Left forelimb (tissue), 1 donor: ENCODE measurements around the gene TWF1.
"Not testable (repeated sequence)": the region's sequence is repeated elsewhere in the genome, so short reads cannot be mapped to it uniquely, and the experiment has no call there.

ENCODE experiments used
- DNase-seq: peaks from one replicate; pipeline ENCODE4 v3.0.0-alpha.2; 2018; ENCODE audit warnings: low spot score

TWF1 gene

DNA sequence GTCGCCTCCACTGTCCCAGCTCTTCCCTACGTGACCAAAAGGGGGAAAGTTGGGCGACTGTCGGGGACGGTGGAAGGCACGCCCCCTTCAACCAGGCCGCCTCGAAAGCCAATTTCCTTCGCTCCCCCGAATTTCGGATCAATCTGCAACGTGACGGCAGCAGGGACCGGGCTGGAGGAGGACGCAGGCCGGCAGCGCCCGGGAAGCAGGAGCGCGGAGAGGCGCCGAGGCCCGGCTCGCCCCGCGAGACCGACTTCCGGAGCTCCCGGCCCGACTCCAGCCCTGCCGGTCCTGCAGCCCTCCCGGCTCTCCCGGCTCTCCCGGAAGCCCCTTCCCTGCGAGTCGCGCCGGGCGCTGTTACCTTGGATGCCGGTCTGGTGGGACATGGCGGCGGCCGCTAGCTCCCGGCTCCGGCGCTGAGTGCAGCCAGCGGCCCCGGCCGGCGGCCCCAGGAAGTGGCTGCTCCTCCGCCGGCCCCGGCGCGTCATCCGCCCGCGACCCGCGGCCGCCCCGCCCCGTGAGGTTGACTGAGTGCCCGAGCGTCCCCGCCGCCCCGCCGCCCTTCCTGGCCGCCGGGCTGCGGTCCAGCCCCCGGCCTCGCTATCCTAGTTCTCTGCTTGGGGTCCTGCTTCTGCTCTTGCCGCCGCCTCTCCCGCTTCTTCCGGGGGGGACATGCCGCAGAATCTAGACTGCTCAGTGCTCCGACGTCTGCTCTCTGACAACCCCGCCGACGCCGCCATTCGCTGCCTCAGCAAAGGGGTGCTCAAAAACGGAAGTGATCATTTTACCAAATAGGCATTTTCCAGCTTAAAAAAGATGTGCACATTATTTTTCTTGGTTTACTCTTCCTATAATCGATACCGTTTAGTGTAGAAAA lies at the start of gene TWF1:
TWF1 (minus strand) TSS at position 458 of the 877 bp plus-strand sequence; CDS start at position 386, 72 bp downstream.
- DNase-seq: peak; percentile 96

DNA sequence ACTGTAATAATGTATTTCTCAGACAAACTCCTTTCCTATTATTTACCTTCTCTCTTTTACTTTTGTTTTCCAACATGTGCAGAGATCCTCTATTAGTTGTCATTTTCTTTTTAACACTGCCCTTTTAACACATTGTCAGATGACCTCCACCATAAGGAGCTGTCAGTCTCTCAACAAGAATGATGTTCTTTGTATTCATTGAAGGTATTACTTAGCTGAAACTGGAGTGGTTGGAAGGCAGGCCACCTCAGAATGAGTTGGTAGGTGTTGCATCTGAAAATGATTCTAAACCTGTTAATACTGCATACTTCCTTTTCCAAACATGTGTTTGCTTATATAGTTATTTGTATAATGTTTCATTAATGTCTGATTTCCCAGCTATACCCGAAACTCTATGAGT lies 46.6 kb upstream of the TWF1 start:
- no peak for DNase-seq

DNA sequence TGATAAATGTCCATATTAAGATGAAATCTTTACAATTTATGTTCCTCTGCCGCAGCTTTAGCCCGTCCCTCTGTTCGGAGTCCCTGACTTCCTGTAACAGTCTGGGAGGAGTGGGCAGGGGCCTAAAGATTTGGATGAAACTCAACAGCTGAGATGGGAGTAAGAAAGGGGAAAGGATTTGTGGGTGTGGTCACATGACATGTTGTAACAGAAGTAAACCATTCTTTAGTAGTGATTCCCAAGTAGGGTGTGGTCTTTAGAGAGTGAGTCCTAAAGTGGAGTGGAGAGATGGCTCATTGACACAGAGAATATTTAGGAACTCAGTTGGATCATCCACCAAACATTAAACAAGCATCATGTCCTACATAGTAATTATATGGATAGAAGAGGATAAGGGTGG lies 42.7 kb upstream of the TWF1 start:
- DNase-seq: no peak

DNA sequence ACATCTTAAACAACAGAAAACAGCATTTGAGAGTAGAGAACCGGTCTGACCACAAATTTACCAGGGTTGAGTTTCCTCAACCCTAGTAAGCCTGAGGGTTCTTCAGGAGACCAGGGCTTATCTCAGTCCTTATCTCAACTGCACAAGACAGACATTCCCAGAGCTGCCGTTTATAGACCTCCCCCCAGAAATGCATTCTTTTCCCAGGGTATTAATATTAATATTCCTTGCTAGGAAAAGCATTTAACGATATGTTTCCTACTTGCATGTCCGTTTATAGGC lies 42.0 kb upstream of the TWF1 start:
- no peak for DNase-seq

DNA sequence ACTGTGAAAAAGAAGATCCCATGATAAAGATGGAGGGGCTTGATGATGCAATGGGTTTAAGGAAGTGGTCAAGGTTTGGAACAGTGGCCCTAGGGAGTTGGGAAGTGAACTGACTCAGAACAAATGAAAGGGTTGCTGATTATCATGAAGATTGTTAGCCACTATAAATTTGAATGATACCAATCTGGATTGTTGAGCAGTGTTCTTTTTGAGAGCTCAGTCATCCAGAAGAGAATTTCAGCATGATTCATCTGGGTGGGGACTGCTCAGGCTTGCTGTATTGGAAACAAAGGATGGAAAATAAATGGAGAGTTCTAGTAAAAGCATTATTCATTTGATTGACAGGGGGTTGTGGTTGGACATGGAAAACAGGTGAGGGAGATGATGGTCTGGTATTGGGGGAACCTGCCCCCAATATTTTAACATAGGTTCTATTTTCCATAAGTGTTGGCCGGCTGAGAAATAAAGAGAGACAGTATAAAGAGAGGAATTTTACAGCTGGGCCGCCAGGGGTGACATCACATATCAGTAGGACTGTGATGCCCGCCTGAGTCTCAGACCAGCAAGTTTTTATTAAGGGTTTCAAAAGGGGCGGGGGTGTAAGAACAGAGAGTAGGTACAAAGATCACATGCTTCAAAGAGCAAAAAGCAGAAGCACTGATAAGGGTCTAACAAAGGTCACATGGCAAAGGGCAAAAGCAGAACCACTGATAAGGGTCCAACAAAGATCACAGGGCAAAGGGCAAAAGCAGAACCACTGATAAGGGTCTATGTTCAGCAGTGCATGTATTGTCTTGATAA lies 41.5 kb upstream of the TWF1 start:
- not testable (repeated sequence) for DNase-seq

DNA sequence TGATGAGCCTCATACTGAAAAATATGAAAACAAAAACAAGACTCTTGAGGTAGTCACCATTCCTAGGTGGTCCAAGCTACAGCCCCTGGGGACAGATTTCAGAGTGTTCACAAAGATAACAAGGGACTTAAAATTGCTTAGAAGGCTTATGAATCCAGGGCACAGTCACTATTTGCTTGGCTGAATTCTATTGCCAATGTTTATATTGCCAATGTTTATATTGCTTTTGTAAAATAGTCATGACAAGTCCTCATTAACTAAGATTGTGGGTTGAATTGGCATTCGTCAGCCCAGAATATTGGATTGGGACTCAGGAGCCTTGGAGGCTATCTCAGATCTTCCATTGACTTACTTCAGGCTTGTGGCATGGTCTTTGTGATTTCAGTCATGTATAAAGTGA lies 36.1 kb upstream of the TWF1 start:
- no peak for DNase-seq

DNA sequence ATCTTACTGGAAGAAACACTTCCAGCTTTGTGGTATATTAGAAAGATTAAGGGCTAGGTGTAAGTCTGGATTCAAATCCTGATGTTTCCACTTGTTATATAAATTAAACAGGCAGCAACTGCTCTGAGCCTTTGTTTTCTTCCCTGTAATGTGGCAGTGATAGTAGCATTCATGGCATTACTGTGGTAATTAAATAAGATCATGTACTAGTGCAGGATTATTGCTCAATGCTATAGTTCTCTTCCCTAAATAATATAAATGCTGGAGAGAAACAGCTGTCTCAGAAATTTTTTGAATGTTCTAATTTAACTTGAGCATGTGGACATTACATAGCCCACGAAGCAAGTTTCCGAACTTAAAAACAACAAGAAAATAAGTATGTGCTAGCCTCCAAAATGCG lies 35.1 kb upstream of the TWF1 start:
- no peak for DNase-seq

DNA sequence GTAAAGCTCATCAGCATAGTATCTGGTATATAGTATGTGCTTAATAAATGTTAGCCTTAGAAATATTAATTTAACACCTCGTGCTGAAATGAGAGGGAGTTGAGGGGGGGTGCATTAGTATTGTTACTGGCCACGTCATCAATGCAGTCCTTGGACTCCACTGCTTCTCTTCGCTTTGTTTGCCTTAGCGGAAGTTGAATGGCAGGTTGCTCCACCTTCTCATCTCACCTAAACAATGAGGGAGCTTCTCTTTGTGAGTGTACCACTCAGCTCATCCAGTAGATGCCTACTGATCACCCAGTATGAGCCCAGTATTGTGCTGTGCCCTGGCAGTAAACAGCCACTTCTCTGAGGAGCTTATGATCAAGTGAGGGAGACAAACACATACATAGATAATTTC lies 34.2 kb upstream of the TWF1 start:
- DNase-seq: no peak

DNA sequence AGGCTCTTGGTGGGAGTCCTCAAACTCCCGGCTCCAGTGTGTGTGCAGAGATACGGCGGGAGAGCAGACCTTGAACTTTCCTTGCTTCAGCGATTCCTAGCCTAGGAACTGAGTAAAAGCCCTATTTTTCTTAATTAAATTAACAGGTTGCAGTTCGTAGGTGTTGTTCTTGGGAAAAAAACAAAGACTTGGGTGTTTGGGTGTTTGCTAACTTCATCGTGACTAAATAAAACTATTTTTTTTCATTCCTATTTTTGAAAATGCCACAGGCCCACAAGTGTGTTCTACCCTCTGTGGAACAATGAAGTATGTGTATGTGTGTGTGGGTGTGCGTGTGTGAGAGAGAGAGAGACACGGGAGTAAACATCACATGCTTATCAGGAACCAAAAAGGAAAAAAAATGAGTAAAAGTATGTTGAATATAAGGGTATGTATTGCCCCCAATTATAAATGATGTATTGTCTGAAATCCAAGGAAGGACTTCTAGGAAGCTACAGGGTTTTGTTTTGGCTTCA lies 30.4 kb upstream of the TWF1 start:
- DNase-seq: no peak

DNA sequence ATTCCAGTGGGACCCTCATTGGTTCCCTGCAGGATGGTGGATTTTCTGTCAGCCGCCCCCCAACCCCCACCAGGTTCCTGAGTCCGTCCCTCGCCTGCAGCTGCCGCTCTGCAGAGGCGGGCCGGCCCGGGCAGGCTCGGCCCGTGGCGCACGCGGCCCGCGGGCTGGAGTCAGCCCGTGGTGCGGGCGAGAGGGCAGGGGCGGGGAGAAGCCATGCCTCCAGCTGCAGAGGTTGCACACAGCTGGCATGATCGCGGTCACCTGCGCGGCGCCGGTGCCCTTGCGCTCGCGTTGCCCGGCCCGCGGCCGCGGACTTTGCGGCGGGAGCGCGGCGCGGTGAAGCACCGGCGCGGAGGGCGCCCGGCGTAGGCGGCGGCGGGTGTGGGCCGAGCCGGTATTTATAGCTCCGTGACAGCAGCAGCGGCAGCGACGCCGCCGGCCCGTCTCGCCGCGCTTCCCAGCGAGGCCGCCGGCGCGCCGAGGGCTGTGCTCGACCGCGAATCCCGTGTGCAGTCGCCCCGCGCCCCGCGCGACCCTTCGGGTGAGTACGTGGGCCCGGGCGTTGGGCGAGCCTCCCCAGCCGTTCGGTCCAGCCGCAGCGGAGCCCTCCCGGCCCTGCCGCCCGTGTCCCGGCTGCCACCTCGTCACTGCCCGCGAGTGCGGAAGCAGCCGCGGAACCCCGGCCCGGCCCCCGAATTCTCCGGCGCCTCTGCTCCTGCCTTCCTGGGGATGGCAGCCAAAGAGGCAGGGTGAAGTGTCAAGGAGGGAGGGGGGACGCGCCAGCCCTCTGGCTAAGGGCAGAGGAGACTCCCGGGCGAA lies 29.7 kb upstream of the TWF1 start, which contains the start of gene TMEM117:
TMEM117 (plus strand) TSS at position 426 of the 819 bp plus-strand sequence.
- DNase-seq: peak; percentile 89

DNA sequence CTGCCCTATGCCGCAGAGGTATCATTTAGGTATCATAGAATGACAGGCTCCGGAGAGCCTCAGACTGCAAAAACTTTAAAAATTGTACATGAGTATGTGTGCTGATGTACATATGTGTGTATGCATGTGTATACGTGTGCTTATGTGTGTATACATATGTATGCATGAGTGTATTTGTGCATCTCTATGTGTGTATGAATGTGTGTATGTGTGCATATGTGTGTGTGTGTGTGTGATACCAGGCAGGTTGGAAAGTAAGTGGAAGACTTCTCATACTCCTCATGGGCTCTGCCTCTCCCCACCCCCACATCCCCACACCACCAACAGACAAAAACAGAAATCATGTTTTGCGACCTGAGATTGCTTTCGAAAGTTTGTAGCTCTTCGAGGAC lies 29.1 kb upstream of the TWF1 start:
- DNase-seq: no peak

DNA sequence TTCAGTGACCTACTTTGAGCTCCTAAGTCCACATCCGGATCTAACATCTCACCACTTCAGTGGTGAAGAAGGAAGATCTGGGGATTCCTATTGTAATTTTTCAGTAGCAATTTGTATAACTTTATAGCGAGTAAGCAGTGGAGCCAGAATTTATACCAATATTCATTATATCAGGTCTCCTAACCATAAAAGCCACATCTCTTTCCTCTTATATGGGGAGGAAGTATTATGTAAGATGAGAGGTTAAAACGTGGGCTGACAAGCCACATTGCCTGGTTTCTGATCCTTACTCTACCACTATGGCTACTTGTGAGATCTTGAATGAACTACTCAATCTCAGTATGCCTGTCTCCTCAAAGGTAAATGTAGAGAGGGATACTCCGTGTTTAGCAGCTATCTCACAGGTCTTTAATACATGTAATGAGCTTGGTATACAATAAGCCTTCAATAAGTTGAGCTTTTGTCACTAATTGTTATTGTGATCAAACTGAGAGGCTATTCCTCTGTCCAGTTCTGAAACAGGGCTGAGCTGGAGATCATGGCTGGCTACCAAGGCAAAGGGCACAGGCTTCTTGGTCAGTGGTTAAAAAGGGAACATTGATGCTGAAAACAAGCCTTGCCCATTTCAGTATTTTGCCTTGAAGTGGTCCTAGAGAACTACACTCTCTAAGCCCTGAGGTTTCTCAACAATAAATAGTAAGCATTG lies 26.5 kb upstream of the TWF1 start:
- no peak for DNase-seq

DNA sequence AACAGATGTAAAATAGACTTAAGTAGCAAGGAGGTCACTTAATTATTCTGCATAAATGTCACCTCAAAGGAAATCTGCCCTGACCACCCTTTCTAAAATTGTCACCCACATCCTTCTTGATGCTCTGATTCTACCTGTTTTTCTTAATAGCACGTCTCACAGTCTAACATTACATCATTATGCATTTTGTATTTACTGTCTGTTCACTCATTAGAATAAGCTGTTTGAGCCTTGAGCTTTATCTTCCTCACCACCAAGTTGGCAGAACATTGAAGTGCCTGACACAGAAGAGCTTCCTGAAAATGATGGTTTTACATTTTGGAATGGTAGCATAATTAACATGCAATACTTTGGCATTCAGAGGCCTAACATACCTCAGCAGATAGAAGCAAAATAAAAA lies 21.0 kb upstream of the TWF1 start:
- no peak for DNase-seq

DNA sequence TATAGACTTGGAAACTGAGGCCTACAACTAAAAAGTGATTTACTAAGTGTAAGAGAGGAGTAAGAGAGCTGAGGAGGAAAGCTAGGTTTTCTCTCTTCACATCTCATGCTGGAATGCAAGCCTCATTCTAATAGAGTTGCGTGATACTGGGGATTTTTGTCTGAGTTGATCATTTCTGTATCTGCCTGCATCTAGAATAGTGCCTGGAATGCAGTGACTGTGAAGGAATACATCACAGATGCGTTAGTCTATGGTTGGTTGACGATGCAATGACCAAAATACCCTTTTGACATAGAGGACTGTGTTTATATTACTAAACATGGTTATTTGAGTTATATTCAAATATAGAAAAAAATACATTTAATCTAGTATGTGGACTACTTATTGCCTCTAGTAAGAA lies 20.6 kb upstream of the TWF1 start:
- DNase-seq: no peak

DNA sequence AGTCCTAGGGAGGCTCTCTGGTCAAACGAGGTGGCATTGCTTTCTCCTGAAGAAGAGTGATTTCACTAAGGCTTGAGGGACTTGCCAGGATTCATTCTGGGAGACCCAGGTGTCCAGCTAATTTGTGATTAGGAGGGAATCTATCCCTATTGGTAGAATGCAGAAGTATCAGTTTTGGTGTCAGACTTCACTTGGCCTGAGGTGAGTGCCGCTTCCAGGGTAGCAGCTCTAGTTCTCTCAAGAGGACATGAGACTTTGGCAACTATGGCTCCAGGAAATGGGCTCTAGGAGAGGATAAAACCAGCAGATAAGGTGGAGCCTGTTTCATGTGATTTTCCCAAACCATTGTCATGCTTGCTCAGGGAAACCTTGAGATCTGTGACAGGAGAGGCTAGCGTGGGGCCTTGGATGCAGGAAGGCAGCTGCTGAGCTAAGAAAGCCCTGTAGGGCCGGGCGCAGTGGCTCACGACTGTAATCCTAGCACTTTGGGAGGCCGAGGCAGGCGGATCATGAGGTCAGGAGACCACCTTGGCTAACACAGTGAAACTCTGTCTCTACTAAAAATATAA lies 18.2 kb upstream of the TWF1 start:
- no peak for DNase-seq

DNA sequence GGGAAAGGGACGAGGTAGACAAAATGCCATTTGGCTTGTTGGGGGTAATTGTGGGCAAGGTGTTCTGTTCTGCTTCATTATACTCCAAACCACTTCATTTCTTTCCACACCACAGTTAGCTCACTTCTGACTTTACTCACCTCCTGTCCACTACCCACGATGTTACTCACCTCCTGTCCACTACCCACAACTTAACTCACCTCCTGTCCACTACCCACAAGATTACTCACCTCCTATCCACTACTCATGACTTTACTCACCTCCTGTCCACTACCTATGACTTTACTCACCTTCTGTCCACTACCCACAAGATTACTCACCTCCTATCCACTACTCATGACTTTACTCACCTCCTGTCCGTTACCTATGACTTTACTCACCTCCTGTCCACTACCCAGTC lies 10.1 kb upstream of the TWF1 start:
- no peak for DNase-seq

DNA sequence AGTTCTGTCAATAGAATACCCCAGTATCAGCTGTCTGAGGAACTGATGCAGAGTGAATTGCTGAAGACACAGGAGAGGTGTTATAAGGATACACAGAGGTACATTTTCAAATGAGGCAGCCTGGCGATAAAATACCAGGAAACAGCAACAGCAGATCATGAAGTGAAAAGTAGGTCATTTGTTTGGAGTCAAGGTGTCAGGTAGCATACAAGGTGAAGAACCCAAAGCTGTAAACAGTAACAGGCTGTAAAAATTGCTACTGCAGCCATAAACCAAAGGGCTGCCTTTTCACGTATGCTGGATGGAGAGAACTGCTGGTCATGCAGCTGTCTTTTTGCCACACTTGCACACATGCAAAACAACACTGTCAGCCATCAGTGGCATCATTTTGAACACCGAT lies 9.3 kb upstream of the TWF1 start:
- DNase-seq: no peak

DNA sequence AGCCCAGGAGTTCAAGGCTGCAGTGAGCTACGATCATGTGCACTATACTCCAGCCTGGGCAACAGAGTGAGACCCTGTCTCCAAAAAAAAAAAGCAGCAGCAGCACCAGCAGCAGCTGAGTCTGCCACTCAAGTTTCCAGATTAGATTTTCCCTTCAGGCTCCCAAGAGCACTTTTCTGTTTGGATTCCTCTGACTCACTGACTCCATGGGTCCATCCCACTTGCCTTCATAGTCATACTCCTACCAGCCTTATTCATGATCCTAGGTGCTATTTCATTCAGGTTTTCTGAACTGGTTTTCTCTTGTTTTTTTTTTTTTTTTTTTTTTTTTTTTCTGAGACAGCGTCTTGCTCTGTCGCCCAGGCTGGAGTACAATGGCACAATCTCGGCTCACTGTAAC lies 6.8 kb upstream of the TWF1 start:
- DNase-seq: no peak

DNA sequence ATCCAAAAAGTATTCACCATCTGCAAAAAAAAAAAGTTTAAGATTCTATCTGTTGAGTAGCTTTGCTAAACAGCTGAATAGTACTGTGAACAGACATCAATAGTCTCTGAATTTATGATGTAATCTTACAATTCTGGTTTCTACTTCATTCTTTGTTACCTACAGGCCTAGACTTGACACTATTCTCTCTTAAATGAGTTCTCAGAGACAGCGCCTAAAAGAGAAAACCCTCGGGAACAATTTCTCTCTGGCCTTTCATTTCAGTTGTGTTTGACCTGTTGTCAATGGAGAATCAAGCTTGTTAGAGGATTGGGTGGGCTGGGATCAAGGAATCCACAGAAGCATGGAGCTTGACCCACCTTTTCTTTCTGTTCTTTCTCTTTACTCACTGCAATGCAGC lies 5.9 kb upstream of the TWF1 start:
- no peak for DNase-seq

DNA sequence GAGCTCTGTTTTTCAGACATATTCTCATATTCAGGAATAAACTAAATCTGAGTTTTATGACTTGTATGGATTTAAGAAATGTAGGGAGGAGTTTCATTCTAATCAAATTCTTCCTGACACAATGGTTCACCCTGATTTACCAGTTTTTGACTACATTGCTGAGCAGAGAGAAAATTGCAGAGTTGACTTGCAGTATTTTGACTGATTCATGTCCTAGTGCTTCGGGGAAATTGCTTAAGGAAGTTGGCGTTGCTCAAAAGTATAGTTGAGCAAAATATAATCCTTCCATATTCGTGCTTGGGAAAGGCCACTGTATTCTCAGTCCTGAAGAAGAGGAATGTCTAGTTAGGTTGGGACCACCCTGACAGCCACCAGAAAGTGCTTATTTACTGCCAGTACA lies 1.3 kb upstream of the TWF1 start:
- no peak for DNase-seq

DNA sequence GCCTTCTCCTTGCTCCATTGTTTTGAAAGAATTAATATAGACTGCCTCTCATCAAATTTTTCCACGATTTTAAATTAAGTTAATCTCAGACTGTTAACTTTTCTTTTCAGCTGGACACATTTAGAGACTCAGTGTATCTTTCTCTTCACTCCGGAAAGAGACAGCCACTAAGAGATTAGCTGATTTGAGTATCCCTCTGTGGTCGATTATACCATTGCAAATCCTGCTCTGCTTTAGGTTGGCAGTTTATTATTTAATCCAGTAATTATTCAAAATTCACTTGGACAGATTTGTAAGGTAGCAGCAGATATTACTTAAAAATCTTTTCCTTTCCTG lies 588 bp upstream of the TWF1 start:
- no peak for DNase-seq
